HepG2 (cell line): ENCODE results near the gene GADD45B. TPM values are rescaled to one million over a fixed set of nuclear protein-coding genes. Genes with fewer than 3 reads are reported as not detected.

Experiments used
- AKAP8 ChIP-seq: sonication (generic); formaldehyde crosslinking; IDR thresholded peaks from 2 replicates; pipeline ENCODE4 v1.5.1; 2020; ENCODE audit warnings: mild to moderate bottlenecking, missing genetic modification reagents
- ATF7 ChIP-seq, 2 experiments: fragments of 450-650 bp in 1 of 2; sonication (generic) in 1 of 2; formaldehyde crosslinking in 1 of 2; IDR thresholded peaks; 2 replicates each; pipeline versions ENCODE4 v1.4.0 to v1.6.1; 2016 to 2020; ENCODE audit warnings: antibody characterized with exemption in 1 of 2, mild to moderate bottlenecking in 1 of 2, missing genetic modification reagents in 1 of 2
- CBX1 ChIP-seq: IDR thresholded peaks from one replicate; pipeline ENCODE4 v1.6.1; 2016; ENCODE audit warnings: antibody characterized with exemption, low read depth
- DPF2 ChIP-seq: sonication (generic); formaldehyde crosslinking; IDR thresholded peaks from 2 replicates; pipeline ENCODE4 v1.4.0; 2020; ENCODE audit warnings: mild to moderate bottlenecking, low read depth, missing genetic modification reagents, borderline replicate concordance
- DZIP1 ChIP-seq: sonication (generic); formaldehyde crosslinking; IDR thresholded peaks from 2 replicates; pipeline ENCODE4 v1.5.0; 2020; ENCODE audit warnings: mild to moderate bottlenecking, missing genetic modification reagents
- LRRFIP1 ChIP-seq: sonication (generic); formaldehyde crosslinking; conservative IDR thresholded peaks from 2 replicates; pipeline ENCODE4 v1.4.0; 2020; ENCODE audit warnings: missing genetic modification reagents
- MAFG ChIP-seq: sonication (generic); formaldehyde crosslinking; IDR thresholded peaks from 2 replicates; pipeline ENCODE4 v1.5.1; 2020; ENCODE audit warnings: mild to moderate bottlenecking, missing genetic modification reagents
- MEF2D ChIP-seq: sonication (generic); formaldehyde crosslinking; IDR thresholded peaks from 2 replicates; pipeline ENCODE4 v1.5.1; 2020; ENCODE audit warnings: mild to moderate bottlenecking, missing genetic modification reagents
- MIER3 ChIP-seq: IDR thresholded peaks from 2 replicates; pipeline ENCODE4 v1.6.1; 2016; ENCODE audit warnings: missing compliant biosample characterization, borderline replicate concordance
- MLLT10 ChIP-seq: sonication (generic); formaldehyde crosslinking; IDR thresholded peaks from 2 replicates; pipeline ENCODE4 v1.4.0; 2020; ENCODE audit warnings: missing genetic modification reagents
- NBN ChIP-seq: fragments of 450-650 bp; conservative IDR thresholded peaks from 2 replicates; pipeline ENCODE4 v1.6.1; 2017
- THAP11 ChIP-seq: IDR thresholded peaks from 2 replicates; pipeline ENCODE4 v1.6.1; 2016; ENCODE audit warnings: missing biosample characterization, missing genetic modification reagents
- ZBTB34 ChIP-seq: sonication (generic); formaldehyde crosslinking; IDR thresholded peaks from 2 replicates; pipeline ENCODE4 v1.8.0; 2022; ENCODE audit warnings: mild to moderate bottlenecking, missing genetic modification reagents
- ZBTB7B ChIP-seq: sonication (generic); formaldehyde crosslinking; IDR thresholded peaks from 2 replicates; pipeline ENCODE4 v1.4.0; 2020; ENCODE audit warnings: missing genetic modification reagents
- ZNF136 ChIP-seq: sonication (generic); formaldehyde crosslinking; IDR thresholded peaks from 2 replicates; pipeline ENCODE4 v1.8.1; 2022; ENCODE audit warnings: low read depth, mild to moderate bottlenecking, moderate library complexity, missing genetic modification reagents
- ZNF17 ChIP-seq: sonication (generic); formaldehyde crosslinking; IDR thresholded peaks from 2 replicates; pipeline ENCODE4 v1.5.0; 2020; ENCODE audit warnings: mild to moderate bottlenecking, missing genetic modification reagents
- ZNF280D ChIP-seq: sonication (generic); formaldehyde crosslinking; IDR thresholded peaks from 2 replicates; pipeline ENCODE4 v1.5.1; 2020; ENCODE audit warnings: mild to moderate bottlenecking, missing genetic modification reagents
- ZNF788 ChIP-seq: sonication (generic); formaldehyde crosslinking; IDR thresholded peaks from 2 replicates; pipeline ENCODE4 v1.5.0; 2020; ENCODE audit warnings: mild to moderate bottlenecking, missing genetic modification reagents, borderline replicate concordance
- ZNF891 ChIP-seq: sonication (generic); formaldehyde crosslinking; IDR thresholded peaks from 2 replicates; pipeline ENCODE4 v1.5.0; 2020; ENCODE audit warnings: mild to moderate bottlenecking, missing genetic modification reagents
- polyA plus RNA-seq, 8 experiments: library from polyadenylated mRNA; depleted of rRNA in 3 of 8; stranded (reverse) in 7 of 8; unstranded in 1 of 8; fragments of >200 nt; fragmentation: Illumina TruSeq in 4 of 8; extraction: Trizol in 4 of 8; gene quantifications; 2 replicates each; pipeline versions ENCODE4 v1.2.1 to v1.2.3, GENCODE V29; 2011 to 2016; ENCODE audit warnings: low read depth in 4 of 8, missing spikeins in 1 of 8, mixed read lengths in 1 of 8; ENCODE audit not compliant: insufficient read depth in 1 of 8
- total RNA-seq, 5 experiments: library from RNA; depleted of rRNA; stranded (reverse); fragments of >200 nt; fragmentation: Illumina TruSeq; extraction: Trizol; gene quantifications; 2 replicates each; pipeline ENCODE4 v1.2.3, GENCODE V29; 2016; ENCODE audit warnings: low read depth in 1 of 5

The GADD45B gene
- total and polyA plus RNA-seq, 2 of the 13 experiments (the other 11 are each of a cell fraction or from before 2014, with no cell fraction given): 4.6 to 34.1 TPM

- TF ChIP-seq ZNF280D: no peak
- TF ChIP-seq ZNF788 (CRISPR knock-in tag): 0 out of 2 replicates have a peak, but pooled peaks have one; percentile 68
- no peak for TF ChIP-seq ZBTB34 (CRISPR knock-in tag)
- peak; percentile 65; the same call in 1 of the 2 replicates for TF ChIP-seq ZNF891
- peak; percentile 72; the same call in 1 of the 2 replicates for TF ChIP-seq ZBTB7B (CRISPR knock-in tag)
- no peak for TF ChIP-seq NBN
- no peak for TF ChIP-seq ZNF17 (CRISPR knock-in tag)
- no peak for TF ChIP-seq DPF2 (CRISPR knock-in tag)
- no peak for TF ChIP-seq MLLT10 (CRISPR knock-in tag)
- TF ChIP-seq MIER3: no peak; the same call in 1 of the 2 replicates
- TF ChIP-seq ZNF136 (CRISPR knock-in tag): no peak
- TF ChIP-seq AKAP8: no peak
- TF ChIP-seq CBX1: no peak
- TF ChIP-seq ATF7 (IDR thresholded peaks at IDR 0.05): no peak
- TF ChIP-seq ATF7 (CRISPR knock-in tag; IDR thresholded peaks at IDR 0.05): no peak
- TF ChIP-seq MEF2D (CRISPR knock-in tag): no peak
- no peak; the same call in 1 of the 2 replicates for TF ChIP-seq DZIP1 (CRISPR knock-in tag)
- no peak for TF ChIP-seq MAFG
- TF ChIP-seq LRRFIP1 (CRISPR knock-in tag): no peak
- no peak for TF ChIP-seq THAP11 (CRISPR knock-in tag)
Observed at GRCh38 chr19:2524840-2525723, 49.2 kb downstream of the GADD45B start (continued).
